OCI-LY1 (cell line): ENCODE measurements around the gene PLPP1.

ENCODE experiments used
- CTCF ChIP-seq: fragments of 200-600 bp; sonication (generic), shearing (Covaris generic); IDR thresholded peaks from 2 replicates; pipeline ENCODE4 v1.5.1; 2017; ENCODE audit warnings: mild to moderate bottlenecking, antibody characterized with exemption, low read length, moderate library complexity, mixed read lengths
- EZH2 ChIP-seq: fragments of 200-600 bp; sonication (generic), shearing (Covaris generic); IDR thresholded peaks from 2 replicates; pipeline ENCODE4 v1.8.0; 2017; ENCODE audit warnings: borderline replicate concordance, mixed run types, mild to moderate bottlenecking, antibody characterized with exemption, low read length, moderate library complexity, mixed read lengths

- no peak for TF ChIP-seq CTCF
- TF ChIP-seq EZH2 = no peak
These were observed 30.0 kb upstream of the PLPP1 start for GRCh38 chr5:55564721-55565120.
